Naive thymus-derived CD8-positive, alpha-beta T cell (primary cell): ENCODE measurements around the gene AGPAT3. TPM values are rescaled to one million over a fixed set of nuclear protein-coding genes. Genes with fewer than 3 reads are reported as not detected.

ENCODE experiments used
- ATAC-seq, 2 donors: fragments of 150-1000 bp; cut with Tn5 transposase in 1 of 2; sonication (Bioruptor Pico), chemical (Tn5 transposase) in 1 of 2; 1 replicate in 1 of 2; 2 replicates in 1 of 2; pipeline ENCODE4 v1.10.0; 2021; ENCODE audit warnings: mild to moderate bottlenecking in 2 of 2, moderate library complexity in 2 of 2
- POLR2A ChIA-PET: fragments of 350-600 bp; sonication (Branson Sonifier 250); formaldehyde crosslinking; loops from one replicate; lab custom pipeline; 2021; ENCODE audit warnings: antibody characterized with exemption; lab: Charles Lee
- DNase-seq, 10 donors: peaks; one replicate each; pipeline versions ENCODE4 v3.0.0 to v3.0.0-alpha.2; 2020 to 2022
- H3K27ac Mint-ChIP-seq, 10 donors: one replicate each; pipeline ENCODE4 v1.8.0; 2020 to 2022; ENCODE audit warnings: mild to moderate bottlenecking in 10 of 10, mixed read lengths in 10 of 10, moderate library complexity in 4 of 10, inconsistent platforms in 1 of 10
- H3K27me3 Mint-ChIP-seq, 5 donors: one replicate each; pipeline ENCODE4 v1.8.0; 2021 to 2022; ENCODE audit warnings: mixed read lengths in 5 of 5
- H3K36me3 Mint-ChIP-seq, 3 donors: one replicate each; pipeline ENCODE4 v1.8.0; 2020 to 2022; ENCODE audit warnings: mixed read lengths in 3 of 3, mild to moderate bottlenecking in 2 of 3, inconsistent platforms in 1 of 3
- H3K4me1 Mint-ChIP-seq, 4 donors: one replicate each; pipeline ENCODE4 v1.8.0; 2021 to 2022; ENCODE audit warnings: mixed read lengths in 4 of 4
- H3K4me3 Mint-ChIP-seq, 10 donors: one replicate each; pipeline ENCODE4 v1.8.0; 2020 to 2022; ENCODE audit warnings: mild to moderate bottlenecking in 10 of 10, mixed read lengths in 10 of 10, moderate library complexity in 6 of 10, inconsistent platforms in 1 of 10
- H3K9me3 Mint-ChIP-seq, 9 donors: one replicate each; pipeline ENCODE4 v1.8.0; 2020 to 2022; ENCODE audit warnings: mixed read lengths in 9 of 9, mild to moderate bottlenecking in 3 of 9, inconsistent platforms in 1 of 9, moderate library complexity in 1 of 9
- polyA plus RNA-seq, 3 donors: library from polyadenylated mRNA; unstranded; fragments of 300-500 nt; fragmentation: Illumina TruSeq; gene quantifications; one replicate each; pipeline ENCODE4 v1.2.3, GENCODE V29; 2021
- total RNA-seq, 8 experiments: library from RNA in 2 of 8; stranded (reverse) in 2 of 8; gene quantifications; one replicate each; pipeline ENCODE4 v1.2.3 and lab custom pipeline; 2021 to 2026

AGPAT3 gene
- total and polyA plus RNA-seq, 5 experiments from 2014 or later, result 10.9 to 59.0 (median 18.0) TPM

DNA sequence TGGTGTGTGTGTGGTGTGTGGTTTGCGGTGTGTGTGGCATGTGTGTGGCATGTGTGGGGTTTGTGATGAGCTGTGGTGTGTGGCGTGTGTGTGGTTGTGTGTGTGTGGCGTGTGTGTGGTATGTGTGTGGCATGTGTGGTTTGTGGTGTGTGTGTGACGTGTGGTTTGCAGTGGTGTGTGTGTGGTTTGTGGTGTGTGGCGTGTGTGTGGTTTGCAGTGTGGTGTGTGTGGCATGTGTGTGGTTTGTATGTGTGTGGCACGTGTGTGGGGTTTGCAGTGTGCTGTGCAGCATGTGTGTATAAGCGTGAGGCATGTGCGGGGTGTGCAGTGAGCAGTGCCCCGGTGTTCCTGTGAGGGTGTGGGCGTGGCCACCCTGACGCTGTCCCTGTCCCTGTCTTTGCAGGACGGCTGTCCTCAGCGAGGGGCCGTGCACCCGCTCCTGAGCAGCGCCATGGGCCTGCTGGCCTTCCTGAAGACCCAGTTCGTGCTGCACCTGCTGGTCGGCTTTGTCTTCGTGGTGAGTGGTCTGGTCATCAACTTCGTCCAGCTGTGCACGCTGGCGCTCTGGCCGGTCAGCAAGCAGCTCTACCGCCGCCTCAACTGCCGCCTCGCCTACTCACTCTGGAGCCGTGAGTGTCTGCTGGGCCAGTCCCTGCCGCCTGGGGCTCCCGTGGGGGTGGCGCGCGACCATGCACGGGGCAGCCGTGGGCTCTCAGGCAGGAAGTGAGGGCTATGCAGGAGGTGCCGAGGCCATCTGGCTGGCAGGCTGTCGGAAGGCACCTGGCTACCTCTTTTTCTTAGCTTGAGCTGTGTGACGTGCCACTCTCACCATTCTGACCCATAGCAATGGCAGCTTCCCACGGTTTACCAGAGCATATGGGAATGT, 94.5 kb downstream of the AGPAT3 start:
- peak in 1 of 10 donors; percentile 7 for DNase-seq
- peak overlapping the region in 1 of 10 donors; percentile 77 for H3K27ac Mint-ChIP-seq
- no peaks in the 10 kb centered on the region for H3K27me3 Mint-ChIP-seq
- no peaks in the 10 kb centered on the region for H3K9me3 Mint-ChIP-seq
- peaks cover 10 to 38% (median 21%) of the 10 kb centered on the region in 4 donors for H3K4me1 Mint-ChIP-seq
- peak; percentile 21 to 26 for ATAC-seq
- POLR2A ChIA-PET, result no interaction called here
- no peak overlapping the region for H3K4me3 Mint-ChIP-seq
- H3K36me3 Mint-ChIP-seq, result peaks cover 4 to 35% (median 9%) of the 10 kb centered on the region in 3 donors

DNA sequence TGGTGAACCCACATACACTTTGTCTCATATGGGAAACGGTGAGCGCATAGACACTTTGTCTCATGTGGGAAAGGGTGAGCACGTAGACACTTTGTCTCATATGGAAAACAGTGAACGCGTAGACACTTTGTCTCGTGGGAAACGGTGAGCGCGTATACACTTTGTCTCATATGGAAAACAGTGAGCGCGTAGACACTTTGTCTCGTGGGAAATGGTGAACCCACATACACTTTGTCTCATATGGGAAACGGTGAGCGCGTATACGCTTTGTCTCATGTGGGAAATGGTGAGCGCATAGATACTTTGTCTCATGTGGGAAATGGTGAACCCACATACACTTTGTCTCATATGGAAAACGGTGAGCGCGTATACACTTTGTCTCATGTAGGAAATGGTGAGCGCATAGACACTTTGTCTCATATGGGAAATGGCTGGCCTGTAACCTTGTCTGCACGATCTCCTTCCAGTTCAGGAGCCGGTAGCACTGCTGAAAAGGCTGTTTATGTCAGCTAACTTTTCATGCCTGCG, 96.4 kb downstream of the AGPAT3 start:
- Mint-ChIP-seq H3K27me3 (no peaks in the 10 kb centered on the region), H3K9me3 (no peaks in the 10 kb centered on the region), H3K4me1 (peaks cover 10 to 26% (median 19%) of the 10 kb centered on the region in 4 donors), H3K27ac (peak overlapping the region in 9 of 10 donors; percentile 45 to 88 (median 77)), H3K36me3 (peaks cover 4 to 46% (median 9%) of the 10 kb centered on the region in 3 donors), H3K4me3 (no peak overlapping the region)
- peak in 3 of 10 donors; percentile 21 to 29 (median 22) for DNase-seq
- POLR2A ChIA-PET, result no interaction called here
- ATAC-seq, result peak; percentile 35 to 43

- Mint-ChIP-seq H3K36me3 (peaks cover 0 to 67% (median 11%) of the 10 kb centered on the region in 3 donors), H3K4me3 (no peak overlapping the region), H3K27ac (no peak overlapping the region)
Measured at GRCh38 chr21:43965911-43966585, 101.0 kb downstream of the AGPAT3 start.

GRCh38 chr21:43966946-43967512, 102.0 kb downstream of the AGPAT3 start:
- POLR2A ChIA-PET, result no interaction called here
- H3K36me3 Mint-ChIP-seq, result peaks cover 0 to 67% (median 9%) of the 10 kb centered on the region in 3 donors
- DNase-seq (no peak), ATAC-seq (no peak)
- H3K4me3 Mint-ChIP-seq, result no peak overlapping the region
- H3K9me3 Mint-ChIP-seq, result no peaks in the 10 kb centered on the region
- no peaks in the 10 kb centered on the region for H3K27me3 Mint-ChIP-seq
- peaks cover 0 to 6% (median under 1%) of the 10 kb centered on the region in 4 donors for H3K4me1 Mint-ChIP-seq
- peak overlapping the region in 1 of 10 donors; percentile 66 for H3K27ac Mint-ChIP-seq

More at GRCh38 chr21:43965911-43966585, 101.0 kb downstream of the AGPAT3 start:
- H3K27me3 Mint-ChIP-seq, result no peaks in the 10 kb centered on the region
- ATAC-seq (no peak), DNase-seq (no peak)
- no peaks in the 10 kb centered on the region for H3K9me3 Mint-ChIP-seq
- POLR2A ChIA-PET, result no interaction called here
- H3K4me1 Mint-ChIP-seq, result peaks cover 5 to 11% (median 7%) of the 10 kb centered on the region in 4 donors

DNA sequence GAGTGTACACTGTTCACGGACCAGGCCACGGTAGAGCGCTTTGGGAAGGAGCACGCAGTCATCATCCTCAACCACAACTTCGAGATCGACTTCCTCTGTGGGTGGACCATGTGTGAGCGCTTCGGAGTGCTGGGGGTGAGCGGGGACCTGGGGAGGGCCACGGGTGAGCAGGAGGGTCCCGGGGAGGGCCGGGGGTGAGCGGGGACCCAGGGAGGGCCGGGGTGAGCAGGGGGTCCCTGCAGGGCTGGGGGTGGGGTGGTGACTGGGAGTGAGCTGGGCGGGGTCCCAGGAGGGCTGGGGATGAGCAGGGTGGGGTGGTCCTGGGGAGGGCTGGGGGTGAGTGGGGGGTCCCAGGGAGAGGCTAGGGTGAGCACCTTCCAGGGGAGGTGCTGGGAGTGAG, 103.0 kb downstream of the AGPAT3 start:
- H3K27me3 Mint-ChIP-seq, result no peaks in the 10 kb centered on the region
- POLR2A ChIA-PET, result no interaction called here
- peaks cover 0 to 69% (median 13%) of the 10 kb centered on the region in 3 donors for H3K36me3 Mint-ChIP-seq
- no peak for DNase-seq
- ATAC-seq, result no peak
- peak overlapping the region in 4 of 10 donors; percentile 7 to 81 (median 26) for H3K27ac Mint-ChIP-seq
- H3K4me3 Mint-ChIP-seq, result no peak overlapping the region
- H3K9me3 Mint-ChIP-seq, result no peaks in the 10 kb centered on the region
- peaks cover 0 to 5% (median 0%) of the 10 kb centered on the region in 4 donors for H3K4me1 Mint-ChIP-seq

DNA sequence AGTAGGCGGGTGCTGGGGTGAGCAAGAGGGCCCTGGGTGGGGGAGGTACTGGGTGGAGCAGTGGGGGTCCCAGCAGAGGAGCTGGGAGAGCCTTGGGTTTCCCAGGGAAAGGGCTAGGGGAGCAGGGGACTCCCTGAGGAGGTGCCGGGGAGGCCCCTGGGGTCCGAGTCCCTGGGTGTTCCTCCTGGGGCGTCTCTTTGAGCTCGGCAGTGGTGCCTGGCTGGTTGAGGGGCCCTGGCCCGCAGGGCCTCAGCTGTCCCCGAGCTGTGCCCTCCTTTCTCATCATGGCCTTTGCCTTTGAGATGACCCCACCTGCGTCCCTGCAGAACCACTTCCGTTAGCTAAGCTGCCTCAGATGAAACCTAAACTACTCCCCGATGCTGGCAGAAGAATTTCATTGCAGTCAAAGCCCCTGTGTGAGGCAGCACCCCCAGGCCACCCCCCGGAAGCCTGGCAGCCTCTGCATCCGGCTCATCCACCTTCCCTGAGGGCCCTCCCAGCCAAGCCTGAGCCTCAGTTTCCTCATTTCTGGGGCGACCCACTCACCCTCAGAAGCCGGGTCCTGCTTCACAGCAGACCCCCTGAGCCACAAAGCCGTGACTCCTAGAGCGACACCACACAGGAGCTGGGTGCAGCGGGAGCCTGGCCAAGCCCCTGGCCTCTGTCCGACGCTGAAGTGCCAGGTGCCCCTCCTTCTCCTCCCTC, 103.5 kb downstream of the AGPAT3 start:
- Mint-ChIP-seq H3K27me3 (no peaks in the 10 kb centered on the region), H3K27ac (peak overlapping the region in 1 of 10 donors; percentile 43), H3K36me3 (peaks cover 0 to 67% (median 13%) of the 10 kb centered on the region in 3 donors), H3K4me1 (peaks cover 0 to 3% (median 0%) of the 10 kb centered on the region in 4 donors), H3K9me3 (no peaks in the 10 kb centered on the region), H3K4me3 (no peak overlapping the region)
- DNase-seq, result no peak
- POLR2A ChIA-PET, result no interaction called here
- no peak for ATAC-seq

GRCh38 chr21:43969115-43969444, 104.1 kb downstream of the AGPAT3 start:
- Mint-ChIP-seq H3K27me3 (no peaks in the 10 kb centered on the region), H3K27ac (peak overlapping the region in 1 of 10 donors; percentile 79), H3K36me3 (peaks cover 0 to 64% (median 13%) of the 10 kb centered on the region in 3 donors), H3K4me3 (no peak overlapping the region), H3K4me1 (peaks cover 0 to 3% (median 0%) of the 10 kb centered on the region in 4 donors), H3K9me3 (no peaks in the 10 kb centered on the region)
- ATAC-seq, result no peak
- POLR2A ChIA-PET, result no interaction called here
- DNase-seq, result no peak

DNA sequence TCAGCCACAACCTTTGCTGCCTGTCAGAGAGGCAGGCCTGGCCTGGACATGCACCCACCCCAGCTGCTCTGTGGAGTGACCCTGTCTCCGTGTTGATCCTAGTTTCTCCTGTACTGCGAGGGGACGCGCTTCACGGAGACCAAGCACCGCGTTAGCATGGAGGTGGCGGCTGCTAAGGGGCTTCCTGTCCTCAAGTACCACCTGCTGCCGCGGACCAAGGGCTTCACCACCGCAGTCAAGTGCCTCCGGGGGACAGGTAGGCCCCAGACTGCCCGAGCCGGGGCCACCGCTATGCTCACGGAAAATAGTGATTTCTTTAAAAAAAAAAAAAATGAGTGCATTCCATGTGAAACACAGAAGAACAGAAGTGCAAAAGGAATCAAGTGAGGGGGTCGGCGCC, 105.5 kb downstream of the AGPAT3 start:
- H3K27me3 Mint-ChIP-seq, result no peaks in the 10 kb centered on the region
- peaks cover 0 to 55% (median 13%) of the 10 kb centered on the region in 3 donors for H3K36me3 Mint-ChIP-seq
- H3K9me3 Mint-ChIP-seq, result no peaks in the 10 kb centered on the region
- no peak for ATAC-seq
- DNase-seq, result no peak
- H3K4me1 Mint-ChIP-seq, result peaks cover 6 to 14% (median 12%) of the 10 kb centered on the region in 4 donors
- POLR2A ChIA-PET, result no interaction called here
- peak overlapping the region in 2 of 10 donors; percentile 50 to 51 for H3K27ac Mint-ChIP-seq
- no peak overlapping the region for H3K4me3 Mint-ChIP-seq

DNA sequence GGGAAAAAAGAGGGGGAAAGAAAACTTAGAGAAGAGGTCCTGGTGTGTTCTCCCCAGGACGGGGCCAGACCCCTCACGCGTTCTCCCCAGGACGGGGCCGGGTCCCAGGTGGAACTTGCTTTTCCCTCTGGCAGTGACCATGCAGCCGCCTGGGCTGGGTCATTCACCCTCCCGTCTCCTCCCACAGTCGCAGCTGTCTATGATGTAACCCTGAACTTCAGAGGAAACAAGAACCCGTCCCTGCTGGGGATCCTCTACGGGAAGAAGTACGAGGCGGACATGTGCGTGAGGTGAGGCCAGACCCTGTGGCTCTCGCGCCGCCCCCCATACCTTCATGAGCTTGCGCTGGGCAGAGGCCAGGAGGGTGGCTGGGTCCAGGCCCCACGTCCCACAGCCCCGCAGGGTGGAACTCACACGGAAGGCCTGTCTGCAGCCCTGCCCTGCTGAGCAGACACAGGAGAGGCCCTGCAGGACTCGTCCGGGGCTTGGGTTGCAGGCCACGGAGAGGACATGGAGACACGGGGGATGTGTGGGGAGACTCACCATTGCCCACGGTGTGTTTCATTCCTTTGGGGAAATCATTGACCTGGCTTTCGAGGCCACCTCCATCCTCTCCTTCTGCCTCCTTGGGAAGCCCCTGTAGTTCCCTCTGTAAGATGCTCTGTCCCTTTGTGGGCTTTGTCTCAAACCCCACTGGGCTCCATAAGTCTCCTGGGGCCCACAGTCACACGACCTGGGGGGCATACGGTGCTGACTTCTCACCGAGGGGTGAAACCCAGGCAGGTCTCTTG, 106.4 kb downstream of the AGPAT3 start:
- H3K4me3 Mint-ChIP-seq, result no peak overlapping the region
- DNase-seq (no peak), ATAC-seq (no peak)
- no peaks in the 10 kb centered on the region for H3K9me3 Mint-ChIP-seq
- peaks cover 0 to 52% (median 13%) of the 10 kb centered on the region in 3 donors for H3K36me3 Mint-ChIP-seq
- H3K27me3 Mint-ChIP-seq, result no peaks in the 10 kb centered on the region
- peaks cover 8 to 16% (median 12%) of the 10 kb centered on the region in 4 donors for H3K4me1 Mint-ChIP-seq
- POLR2A ChIA-PET, result no interaction called here
- H3K27ac Mint-ChIP-seq, result peak overlapping the region in 2 of 10 donors; percentile 43 to 51

GRCh38 chr21:43971992-43972255, 106.9 kb downstream of the AGPAT3 start:
- Mint-ChIP-seq H3K27me3 (no peaks in the 10 kb centered on the region), H3K9me3 (no peaks in the 10 kb centered on the region), H3K4me3 (no peak overlapping the region), H3K36me3 (peaks cover 0 to 51% (median 13%) of the 10 kb centered on the region in 3 donors), H3K27ac (no peak overlapping the region), H3K4me1 (peaks cover 8 to 16% (median 12%) of the 10 kb centered on the region in 4 donors)
- DNase-seq (no peak), ATAC-seq (no peak)
- POLR2A ChIA-PET, result no interaction called here

- POLR2A ChIA-PET, result no interaction called here
- peaks cover 0 to 43% (median 8%) of the 10 kb centered on the region in 3 donors for H3K36me3 Mint-ChIP-seq
- peak overlapping the region in 2 of 10 donors; percentile 54 to 63 for H3K27ac Mint-ChIP-seq
Measured at GRCh38 chr21:43972850-43973633, 108.0 kb downstream of the AGPAT3 start.

More at GRCh38 chr21:43972850-43973633, 108.0 kb downstream of the AGPAT3 start:
- H3K4me3 Mint-ChIP-seq, result no peak overlapping the region
- H3K27me3 Mint-ChIP-seq, result no peaks in the 10 kb centered on the region
- peaks cover 8 to 14% (median 12%) of the 10 kb centered on the region in 4 donors for H3K4me1 Mint-ChIP-seq
- ATAC-seq, result no peak
- DNase-seq, result peak in 1 of 10 donors; percentile 50
- no peaks in the 10 kb centered on the region for H3K9me3 Mint-ChIP-seq
